GM18505 (cell line): ENCODE results near the gene HERC2.
"Not testable (repeated sequence)": the region's sequence is repeated elsewhere in the genome, so short reads cannot be mapped to it uniquely, and the experiment has no call there.

Source experiments
- ATAC-seq: cut with Tn5 transposase; IDR thresholded peaks from one replicate; pipeline ENCODE4 v1.9.1; 2021; ENCODE audit not compliant: unreplicated experiment
- POLR2A ChIP-seq: IDR thresholded peaks from 4 replicates; pipeline ENCODE4 v1.6.1; 2011; ENCODE audit warnings: borderline replicate concordance; ENCODE audit not compliant: insufficient read depth, insufficient read length; ENCODE audit errors: extremely low read depth

Gene HERC2

GRCh38 chr15:28262438-28262837 lies 59.5 kb downstream of the HERC2 start:
- TF ChIP-seq POLR2A, result no peak
- no peak for ATAC-seq

GRCh38 chr15:28260722-28261121 lies 61.3 kb downstream of the HERC2 start:
- ATAC-seq, result no peak
- TF ChIP-seq POLR2A, result no peak

GRCh38 chr15:28260317-28260716 lies 61.7 kb downstream of the HERC2 start:
- TF ChIP-seq POLR2A, result no peak
- no peak for ATAC-seq

GRCh38 chr15:28255965-28256364 lies 66.0 kb downstream of the HERC2 start:
- TF ChIP-seq POLR2A, result no peak
- no peak for ATAC-seq

- TF ChIP-seq POLR2A, result no peak
These were observed 69.1 kb downstream of the HERC2 start for GRCh38 chr15:28252831-28253230.

DNA sequence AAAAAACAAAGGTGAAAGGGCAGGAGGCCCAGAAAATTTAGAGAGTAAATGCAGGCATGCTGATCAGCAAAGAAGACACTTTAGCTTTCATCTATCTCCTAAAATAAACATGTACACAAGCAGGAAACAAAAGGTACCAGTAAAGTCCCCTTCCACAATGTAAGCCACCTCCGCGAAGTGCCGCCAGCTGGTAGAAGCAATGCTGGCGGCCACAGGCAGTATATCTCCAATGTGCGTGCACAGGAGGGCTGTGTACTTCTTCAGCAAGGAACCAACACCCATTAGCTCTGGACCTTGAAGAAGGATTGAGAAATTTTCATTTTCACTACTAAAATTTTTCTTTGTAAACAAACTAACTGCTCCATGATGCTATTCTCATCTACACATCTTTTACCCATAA lies 75.4 kb downstream of the HERC2 start:
- ATAC-seq, result no peak
- no peak for TF ChIP-seq POLR2A

More at GRCh38 chr15:28252831-28253230, 69.1 kb downstream of the HERC2 start:
- no peak for ATAC-seq

DNA sequence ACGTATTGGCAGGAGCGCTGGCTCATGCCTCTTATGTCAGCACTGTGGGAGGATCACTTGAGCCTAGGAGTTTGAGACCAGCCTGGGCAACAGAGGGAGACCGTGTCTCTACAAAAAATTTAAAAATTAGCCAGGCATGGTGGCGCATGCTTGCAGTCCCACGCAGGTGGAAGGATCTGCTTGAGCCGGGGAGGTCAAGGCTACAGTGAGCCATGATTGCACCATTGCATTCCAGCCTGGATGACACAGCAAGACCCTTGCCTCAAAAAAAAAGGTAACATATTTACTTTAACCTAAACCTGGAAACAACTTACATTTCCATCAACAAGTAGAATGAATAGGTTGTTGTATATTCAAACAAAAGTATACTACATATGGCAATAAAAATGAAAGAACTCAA lies 78.1 kb downstream of the HERC2 start:
- TF ChIP-seq POLR2A, result no peak
- ATAC-seq, result no peak

DNA sequence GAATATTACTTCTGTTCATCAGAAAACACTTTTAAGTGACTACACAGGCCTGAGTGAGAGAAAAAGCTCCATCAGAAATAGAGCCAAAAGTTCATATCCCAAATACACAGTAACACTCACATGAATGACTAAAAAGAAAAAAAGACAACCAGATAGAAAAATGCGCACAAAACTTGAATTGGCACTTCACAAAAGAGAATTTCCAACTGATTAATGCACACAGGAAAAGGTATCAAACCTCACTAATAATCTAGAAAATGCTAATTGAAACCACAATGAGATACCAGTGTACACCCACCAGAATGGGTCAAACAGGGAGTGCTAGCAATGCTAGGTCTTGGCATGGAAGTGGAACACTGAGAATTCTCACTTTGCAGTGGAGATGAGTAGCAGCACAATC lies 78.6 kb downstream of the HERC2 start:
- TF ChIP-seq POLR2A, result no peak
- ATAC-seq, result no peak

- ATAC-seq, result not testable (repeated sequence)
These were observed 83.7 kb downstream of the HERC2 start for GRCh38 chr15:28238296-28238695.

GRCh38 chr15:28231743-28232142 lies 90.2 kb downstream of the HERC2 start:
- ATAC-seq, result not testable (repeated sequence)

- ATAC-seq, result not testable (repeated sequence)
These were observed 90.6 kb downstream of the HERC2 start for GRCh38 chr15:28231336-28231735.

DNA sequence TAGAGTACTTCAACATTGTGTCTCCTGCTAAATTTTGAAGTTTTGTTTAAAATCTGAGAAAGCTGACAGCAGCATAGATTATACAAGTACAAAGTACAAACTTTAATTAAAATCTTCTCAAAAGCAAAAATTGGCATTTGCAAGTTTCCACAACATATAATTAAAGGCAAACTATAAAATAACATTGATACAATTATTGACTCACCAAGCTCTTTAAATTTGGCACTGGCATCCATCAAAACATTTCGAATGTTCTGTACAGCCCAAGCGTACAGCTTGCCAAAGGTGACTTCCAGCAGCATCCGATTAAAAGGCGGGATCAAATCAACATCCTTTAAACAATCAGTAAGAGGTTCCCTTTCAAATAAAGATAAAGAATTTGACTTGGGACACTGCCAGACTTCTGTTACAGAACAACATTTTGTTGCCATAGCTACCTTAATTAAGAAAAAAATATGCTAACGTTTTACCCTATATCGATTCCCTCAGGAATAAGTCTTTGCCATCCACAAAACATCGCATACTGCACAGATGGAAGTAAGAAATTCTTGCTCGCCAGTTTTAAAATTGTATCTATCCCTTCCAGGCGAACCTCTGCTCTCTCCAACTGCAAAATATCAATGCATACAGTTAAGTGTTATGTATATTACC lies 92.9 kb downstream of the HERC2 start:
- not testable (repeated sequence) for ATAC-seq

- ATAC-seq, result no peak
- TF ChIP-seq POLR2A, result no peak
These were observed 93.9 kb downstream of the HERC2 start for GRCh38 chr15:28228096-28228495.

DNA sequence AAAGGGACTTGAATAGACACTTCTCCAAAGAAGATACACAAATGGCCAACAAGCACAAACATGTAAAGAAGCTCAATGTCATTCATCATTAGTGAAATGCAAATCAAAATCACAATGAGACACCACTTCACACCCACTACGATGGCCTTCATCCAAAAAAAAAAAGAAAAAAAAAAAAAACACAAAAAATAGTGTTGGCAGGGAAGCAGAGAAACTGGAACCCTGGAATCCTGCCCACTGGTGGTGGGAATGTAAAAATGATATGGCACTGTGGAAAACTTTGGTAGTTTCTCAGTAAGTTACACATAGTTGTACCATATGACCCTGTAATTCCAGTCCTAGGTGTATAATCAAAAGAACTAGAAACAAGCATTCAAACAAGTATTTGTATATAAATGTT lies 94.7 kb downstream of the HERC2 start:
- not testable (repeated sequence) for ATAC-seq

GRCh38 chr15:28222612-28223011 lies 99.4 kb downstream of the HERC2 start:
- ATAC-seq, result not testable (repeated sequence)

DNA sequence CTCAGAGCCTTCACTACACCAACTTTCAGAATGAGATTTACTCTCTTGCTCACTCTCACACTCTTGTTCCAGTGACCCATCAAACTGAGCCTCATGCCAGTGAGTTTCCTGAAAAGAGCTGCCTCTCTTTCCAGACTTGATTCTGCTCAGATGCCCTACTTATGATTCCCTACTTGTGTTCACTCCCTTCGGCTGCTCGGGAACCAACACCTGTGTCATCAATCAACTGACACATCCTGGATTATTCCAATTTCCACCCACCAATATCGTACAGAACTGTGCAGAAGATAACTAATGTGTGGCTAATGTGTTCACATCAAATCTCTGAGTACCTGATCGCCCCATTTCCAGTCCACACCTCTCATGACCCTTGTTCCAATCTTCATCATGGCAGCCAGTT lies 100.3 kb downstream of the HERC2 start:
- not testable (repeated sequence) for ATAC-seq

DNA sequence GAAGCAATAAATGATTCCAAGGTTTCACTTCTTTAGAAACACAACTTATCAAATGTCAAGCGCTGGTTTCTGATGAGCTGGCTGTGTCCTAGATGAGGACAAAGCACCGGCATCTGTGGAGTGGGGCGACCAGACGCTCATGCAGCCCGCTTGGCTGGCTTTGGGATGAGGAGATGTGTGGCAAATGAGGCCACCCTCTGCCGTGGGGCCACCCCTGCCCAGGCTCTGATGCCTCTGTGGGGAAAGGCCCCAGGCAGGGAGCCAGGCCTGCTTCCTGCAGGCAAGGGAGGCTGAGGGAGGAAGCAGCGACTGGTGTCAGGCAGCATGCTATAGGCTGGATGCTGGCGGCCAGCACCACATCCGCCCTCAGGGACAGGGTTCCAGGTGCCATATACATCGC lies 102.9 kb downstream of the HERC2 start:
- ATAC-seq, result no peak

GRCh38 chr15:28216946-28217546 lies 104.9 kb downstream of the HERC2 start:
- not testable (repeated sequence) for ATAC-seq

More for the DNA sequence above, 102.9 kb downstream of the HERC2 start:
- TF ChIP-seq POLR2A, result no peak

DNA sequence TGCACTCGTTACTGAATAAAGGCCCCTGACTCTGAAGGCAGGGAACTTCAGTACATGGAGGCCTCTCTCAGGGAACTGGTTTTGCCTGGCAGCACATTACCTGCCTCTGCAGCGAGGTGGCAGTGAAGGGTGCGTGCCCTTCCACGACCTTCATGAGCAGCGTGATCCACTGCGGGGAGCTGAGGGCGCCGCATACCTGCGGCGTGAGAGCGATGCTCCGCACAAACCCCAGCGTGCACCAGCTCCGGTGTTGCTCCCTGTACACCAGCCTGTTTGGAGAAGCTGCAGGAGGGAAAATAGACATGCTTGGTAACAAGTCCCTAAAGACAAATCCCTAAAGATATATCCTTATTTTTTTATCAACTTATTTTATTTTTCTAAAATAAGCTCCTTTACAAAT lies 106.5 kb downstream of the HERC2 start:
- not testable (repeated sequence) for ATAC-seq

GRCh38 chr15:28214006-28214790 lies 107.8 kb downstream of the HERC2 start:
- ATAC-seq, result not testable (repeated sequence)

GRCh38 chr15:28213393-28213792 lies 108.6 kb downstream of the HERC2 start:
- ATAC-seq, result not testable (repeated sequence)
